PFSK-1 (cell line): Measurements from ENCODE around the gene PCDHGB4. TPM values are rescaled to one million over a fixed set of nuclear protein-coding genes. Genes with fewer than 3 reads are reported as not detected.
"Not testable (repeated sequence)": the region's sequence is repeated elsewhere in the genome, so short reads cannot be mapped to it uniquely, and the experiment has no call there.

Source experiments
- FOXP2 ChIP-seq: optimal IDR thresholded peaks from 2 replicates; pipeline ENCODE3; 2011; ENCODE audit warnings: borderline replicate concordance, control low read depth, inconsistent platforms; ENCODE audit not compliant: insufficient read depth; ENCODE audit errors: extremely low read length, extremely low read depth
- POLR2AphosphoS5 ChIP-seq: IDR thresholded peaks from 2 replicates; pipeline ENCODE4 v1.6.1; 2012; ENCODE audit warnings: low read depth, mild to moderate bottlenecking, control low read depth, low read length, moderate library complexity
- SIN3A ChIP-seq: IDR thresholded peaks from 2 replicates; pipeline ENCODE4 v1.6.1; 2012; ENCODE audit warnings: mild to moderate bottlenecking, low read length, moderate library complexity, borderline replicate concordance; ENCODE audit not compliant: insufficient read depth
- TAF1 ChIP-seq: IDR thresholded peaks from 2 replicates; pipeline ENCODE4 v1.6.1; 2012; ENCODE audit warnings: low read length, control low read depth, borderline replicate concordance; ENCODE audit not compliant: insufficient read depth
- polyA plus RNA-seq: library from polyadenylated mRNA; unstranded; fragments of >200 nt; gene quantifications from one replicate; pipeline ENCODE4 v1.2.1, GENCODE V29; 2012; ENCODE audit warnings: low read depth, missing spikeins; ENCODE audit not compliant: insufficient read length
- TF ChIP-seq, protein P1 (sequence below), 2 experiments: IDR thresholded peaks; 2 replicates each; pipeline versions ENCODE4 v1.6.1 to v1.8.0; 2011 to 2012; ENCODE audit warnings: low read depth in 2 of 2, low read length in 2 of 2, control low read depth in 1 of 2, inconsistent platforms in 1 of 2, mild to moderate bottlenecking in 1 of 2, moderate library complexity in 1 of 2; ENCODE audit not compliant: insufficient read depth in 1 of 2

Gene PCDHGB4
- 0.10 TPM for polyA plus RNA-seq

DNA sequence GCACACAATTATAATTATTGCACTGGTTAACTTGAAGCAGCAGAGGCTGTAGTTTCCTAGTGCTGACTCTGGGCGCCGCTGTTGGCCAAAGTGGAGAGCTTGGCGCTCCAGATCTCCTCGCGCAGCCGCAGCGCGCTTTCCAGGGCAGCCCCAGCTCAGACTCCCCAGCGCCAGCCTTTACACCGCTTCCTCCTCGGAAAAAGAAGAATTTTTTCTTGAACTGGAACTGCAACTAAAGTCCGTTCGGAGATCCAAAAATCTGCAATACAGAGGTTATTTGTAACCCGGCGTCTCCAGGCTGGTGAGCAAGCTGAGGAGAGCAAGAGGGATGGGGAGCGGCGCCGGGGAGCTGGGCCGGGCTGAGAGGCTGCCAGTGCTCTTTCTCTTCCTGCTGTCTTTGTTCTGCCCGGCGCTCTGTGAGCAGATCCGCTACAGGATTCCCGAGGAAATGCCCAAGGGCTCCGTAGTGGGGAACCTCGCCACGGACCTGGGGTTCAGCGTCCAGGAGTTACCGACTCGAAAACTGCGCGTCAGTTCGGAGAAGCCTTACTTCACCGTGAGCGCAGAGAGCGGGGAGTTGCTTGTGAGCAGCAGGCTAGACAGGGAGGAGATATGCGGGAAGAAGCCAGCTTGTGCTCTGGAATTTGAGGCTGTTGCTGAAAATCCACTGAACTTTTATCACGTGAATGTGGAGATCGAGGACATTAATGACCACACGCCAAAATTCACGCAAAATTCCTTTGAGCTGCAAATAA, at the start of gene PCDHGB4:
PCDHGB4 (plus strand) TSS at position 142 of the 755 bp plus-strand sequence; CDS start at position 329, 187 bp downstream.
- TF ChIP-seq FOXP2, SIN3A, TAF1: not testable (repeated sequence)

DNA sequence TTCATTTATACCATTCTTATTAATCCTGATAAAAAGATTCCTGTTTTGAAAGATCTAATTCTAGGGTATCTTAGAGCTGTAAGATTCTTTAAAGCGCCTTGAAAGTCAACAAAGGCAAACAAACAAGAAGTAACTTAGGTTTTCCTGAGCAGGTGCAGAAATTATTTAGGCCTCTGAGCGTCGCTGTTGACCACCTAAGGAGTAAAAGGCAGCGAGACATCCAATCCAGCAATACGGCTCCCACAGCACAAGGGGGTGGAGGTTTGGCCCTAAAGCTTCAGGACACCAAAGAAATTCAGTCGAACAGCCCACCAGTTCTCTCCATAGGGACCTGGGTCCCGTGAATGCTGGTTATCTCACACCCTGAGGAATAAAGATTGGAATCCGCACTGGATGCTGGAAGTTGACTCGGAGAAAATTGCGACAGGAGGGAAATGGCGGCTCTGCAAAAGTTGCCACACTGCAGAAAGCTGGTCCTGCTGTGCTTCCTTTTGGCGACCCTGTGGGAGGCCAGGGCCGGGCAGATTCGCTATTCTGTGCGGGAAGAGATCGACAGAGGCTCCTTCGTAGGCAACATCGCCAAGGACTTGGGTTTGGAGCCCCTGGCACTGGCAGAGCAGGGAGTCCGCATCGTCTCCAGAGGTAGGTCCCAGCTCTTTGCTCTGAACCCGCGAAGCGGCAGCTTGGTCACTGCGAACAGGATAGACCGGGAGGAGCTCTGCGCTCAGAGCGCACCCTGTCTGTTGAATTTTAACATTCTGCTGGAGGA, 48.8 kb upstream of the PCDHGB4 start, which contains the start of gene PCDHGA2:
PCDHGA2 (plus strand) TSS at position 223 of the 769 bp plus-strand sequence.
- TF ChIP-seq TAF1 (no peak), FOXP2 (no peak), SIN3A (no peak), POLR2AphosphoS5 (no peak)
- TF ChIP-seq, protein P1, sequence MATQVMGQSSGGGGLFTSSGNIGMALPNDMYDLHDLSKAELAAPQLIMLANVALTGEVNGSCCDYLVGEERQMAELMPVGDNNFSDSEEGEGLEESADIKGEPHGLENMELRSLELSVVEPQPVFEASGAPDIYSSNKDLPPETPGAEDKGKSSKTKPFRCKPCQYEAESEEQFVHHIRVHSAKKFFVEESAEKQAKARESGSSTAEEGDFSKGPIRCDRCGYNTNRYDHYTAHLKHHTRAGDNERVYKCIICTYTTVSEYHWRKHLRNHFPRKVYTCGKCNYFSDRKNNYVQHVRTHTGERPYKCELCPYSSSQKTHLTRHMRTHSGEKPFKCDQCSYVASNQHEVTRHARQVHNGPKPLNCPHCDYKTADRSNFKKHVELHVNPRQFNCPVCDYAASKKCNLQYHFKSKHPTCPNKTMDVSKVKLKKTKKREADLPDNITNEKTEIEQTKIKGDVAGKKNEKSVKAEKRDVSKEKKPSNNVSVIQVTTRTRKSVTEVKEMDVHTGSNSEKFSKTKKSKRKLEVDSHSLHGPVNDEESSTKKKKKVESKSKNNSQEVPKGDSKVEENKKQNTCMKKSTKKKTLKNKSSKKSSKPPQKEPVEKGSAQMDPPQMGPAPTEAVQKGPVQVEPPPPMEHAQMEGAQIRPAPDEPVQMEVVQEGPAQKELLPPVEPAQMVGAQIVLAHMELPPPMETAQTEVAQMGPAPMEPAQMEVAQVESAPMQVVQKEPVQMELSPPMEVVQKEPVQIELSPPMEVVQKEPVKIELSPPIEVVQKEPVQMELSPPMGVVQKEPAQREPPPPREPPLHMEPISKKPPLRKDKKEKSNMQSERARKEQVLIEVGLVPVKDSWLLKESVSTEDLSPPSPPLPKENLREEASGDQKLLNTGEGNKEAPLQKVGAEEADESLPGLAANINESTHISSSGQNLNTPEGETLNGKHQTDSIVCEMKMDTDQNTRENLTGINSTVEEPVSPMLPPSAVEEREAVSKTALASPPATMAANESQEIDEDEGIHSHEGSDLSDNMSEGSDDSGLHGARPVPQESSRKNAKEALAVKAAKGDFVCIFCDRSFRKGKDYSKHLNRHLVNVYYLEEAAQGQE (IDR thresholded peaks at IDR 0.05; ENCODE audit: insufficient read depth in 1 of 2, low read depth in 2 of 2, low read length in 2 of 2), result no peak

DNA sequence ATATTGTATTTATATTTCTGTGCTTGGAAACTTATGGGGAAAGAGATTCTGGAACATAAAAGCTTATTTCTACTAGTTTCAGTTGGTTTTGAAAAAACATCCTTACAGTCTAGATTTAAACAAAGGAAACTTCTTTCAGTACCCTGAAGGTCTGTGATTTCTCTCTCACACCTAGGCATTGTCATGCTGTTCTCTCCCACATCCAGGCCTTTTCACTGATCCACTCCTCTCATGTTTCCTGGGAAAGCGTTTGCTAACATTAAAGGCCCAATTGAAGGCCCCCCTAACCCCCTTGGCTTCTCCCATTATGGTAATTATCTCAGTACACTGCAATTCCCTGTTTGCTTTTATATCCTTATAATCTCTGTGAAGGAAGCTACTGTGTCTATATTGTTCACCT, 44.7 kb upstream of the PCDHGB4 start:
- no peak for TF ChIP-seq SIN3A
- no peak for TF ChIP-seq FOXP2
- no peak for TF ChIP-seq TAF1
- no peak for TF ChIP-seq POLR2AphosphoS5
- TF ChIP-seq, protein P1 (IDR thresholded peaks at IDR 0.05; ENCODE audit: insufficient read depth in 1 of 2, low read depth in 2 of 2, low read length in 2 of 2), result no peak

DNA sequence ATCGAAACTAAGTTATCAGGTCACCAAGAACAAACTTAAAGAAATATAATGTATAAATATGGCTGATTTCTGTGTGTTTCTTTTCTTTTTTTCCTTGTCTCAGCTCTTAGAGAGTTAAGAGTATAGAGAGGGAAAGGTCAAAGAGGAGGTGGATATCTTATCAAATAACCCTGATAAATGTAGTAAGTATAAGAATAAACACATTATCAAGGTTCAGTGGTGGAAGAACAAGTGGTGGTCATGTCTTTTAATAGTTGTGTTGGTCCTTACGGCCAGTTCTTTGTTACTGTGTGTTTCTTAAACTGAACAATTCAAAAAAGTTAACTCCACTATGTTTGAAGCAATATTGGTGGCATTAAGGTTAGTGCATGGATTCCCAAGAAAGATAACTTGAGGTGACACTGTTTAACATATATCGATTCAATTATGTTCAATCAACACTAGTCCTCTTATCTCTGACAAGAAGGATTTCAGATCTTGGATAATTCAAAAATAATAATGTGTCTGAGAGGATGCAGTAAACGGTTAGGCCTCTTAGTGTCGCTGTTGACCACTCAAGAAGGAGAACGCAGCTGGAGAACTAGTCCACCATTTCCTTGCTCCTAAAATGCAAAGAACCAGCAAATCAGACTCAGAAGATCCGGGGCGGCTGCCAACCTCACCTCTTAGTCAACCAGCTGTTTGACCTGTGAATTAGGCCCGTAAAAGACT, 44.1 kb upstream of the PCDHGB4 start, which contains the start of gene PCDHGA3:
PCDHGA3 (plus strand) TSS at position 588 of the 711 bp plus-strand sequence. CDS start 205 bp downstream, outside the sequence.
- TF ChIP-seq POLR2AphosphoS5 (no peak), SIN3A (no peak), FOXP2 (no peak), TAF1 (no peak)
- TF ChIP-seq, protein P1 (IDR thresholded peaks at IDR 0.05; ENCODE audit: insufficient read depth in 1 of 2, low read depth in 2 of 2, low read length in 2 of 2), result no peak

DNA sequence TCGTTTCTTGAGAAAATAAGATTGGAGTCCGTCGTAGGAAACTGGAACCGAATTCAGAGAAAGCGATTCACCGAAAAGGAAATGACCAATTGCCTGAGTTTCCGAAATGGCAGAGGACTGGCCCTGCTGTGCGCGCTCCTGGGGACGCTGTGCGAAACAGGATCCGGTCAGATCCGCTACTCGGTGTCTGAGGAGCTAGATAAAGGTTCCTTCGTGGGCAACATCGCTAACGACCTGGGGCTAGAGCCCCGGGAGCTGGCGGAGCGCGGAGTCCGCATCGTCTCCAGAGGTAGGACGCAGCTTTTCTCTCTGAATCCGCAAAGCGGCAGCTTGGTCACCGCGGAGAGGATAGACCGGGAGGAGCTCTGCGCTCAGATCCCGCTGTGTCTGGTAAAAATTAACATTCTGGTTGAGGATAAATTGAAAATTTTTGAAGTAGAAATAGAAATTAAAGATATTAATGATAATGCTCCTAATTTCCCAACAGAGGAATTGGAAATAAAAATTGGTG, 43.5 kb upstream of the PCDHGB4 start:
- TF ChIP-seq TAF1 (no peak), SIN3A (no peak), FOXP2 (no peak), POLR2AphosphoS5 (no peak)
- TF ChIP-seq, protein P1 (IDR thresholded peaks at IDR 0.05; ENCODE audit: insufficient read depth in 1 of 2, low read depth in 2 of 2, low read length in 2 of 2), result no peak
